SKM-1 treated with dmso at 0.1 percent for 144 hours (cell line): Measurements from ENCODE around the gene KRTAP10-6.
"Not testable (repeated sequence)": the region's sequence is repeated elsewhere in the genome, so short reads cannot be mapped to it uniquely, and the experiment has no call there.

Experiments used
- DNase-seq: peaks from one replicate; lab custom pipeline; 2025; ENCODE audit not compliant: unreplicated experiment; lab: John Stamatoyannopoulos, UW

KRTAP10-6 gene

DNA sequence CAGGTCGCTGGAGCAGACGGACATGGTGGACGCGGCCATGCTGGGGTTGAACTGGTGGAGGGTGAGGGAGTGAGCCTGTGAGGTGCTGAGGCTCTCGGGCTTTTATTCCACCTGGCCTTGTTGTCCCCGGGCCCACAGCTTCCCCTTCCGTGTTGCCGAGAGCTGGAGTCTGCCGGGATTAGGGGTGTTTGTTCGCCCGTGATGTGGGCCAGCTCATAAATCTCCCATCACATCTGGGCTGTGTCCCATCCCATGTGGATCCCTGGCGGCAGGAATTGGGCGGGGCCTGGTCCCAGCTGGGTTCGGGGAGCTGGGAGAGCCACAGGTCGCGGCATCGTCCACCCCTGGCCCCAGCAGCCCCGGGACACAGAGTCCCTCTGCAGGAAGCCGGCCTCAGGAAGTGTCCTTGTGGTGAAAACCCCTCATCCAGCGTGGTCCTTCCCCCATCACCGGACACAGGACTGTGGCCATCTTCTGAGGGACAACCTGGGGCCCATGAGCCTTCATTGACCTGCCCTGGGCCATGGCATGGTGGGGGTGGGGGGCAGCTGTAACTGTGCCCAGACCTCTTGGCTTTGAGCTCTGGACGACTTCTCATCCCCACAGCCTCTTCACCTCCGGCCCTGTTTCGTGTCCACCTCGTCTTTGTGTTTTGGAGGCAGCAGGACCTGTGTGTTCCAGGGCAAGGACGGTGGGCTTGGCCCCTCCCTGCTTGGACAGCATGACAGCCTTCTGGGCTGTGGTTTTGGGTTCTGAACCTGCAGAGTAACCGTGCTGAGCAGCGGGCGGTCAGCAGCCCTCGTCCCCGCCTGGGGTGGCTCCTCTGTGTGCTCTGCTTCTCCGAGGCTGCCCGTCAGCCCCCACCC lies at the start of gene KRTAP10-6:
KRTAP10-6 (minus strand) TSS at position 60 of the 866 bp plus-strand sequence; CDS start at position 39, 21 bp downstream.
- no peak for DNase-seq

DNA sequence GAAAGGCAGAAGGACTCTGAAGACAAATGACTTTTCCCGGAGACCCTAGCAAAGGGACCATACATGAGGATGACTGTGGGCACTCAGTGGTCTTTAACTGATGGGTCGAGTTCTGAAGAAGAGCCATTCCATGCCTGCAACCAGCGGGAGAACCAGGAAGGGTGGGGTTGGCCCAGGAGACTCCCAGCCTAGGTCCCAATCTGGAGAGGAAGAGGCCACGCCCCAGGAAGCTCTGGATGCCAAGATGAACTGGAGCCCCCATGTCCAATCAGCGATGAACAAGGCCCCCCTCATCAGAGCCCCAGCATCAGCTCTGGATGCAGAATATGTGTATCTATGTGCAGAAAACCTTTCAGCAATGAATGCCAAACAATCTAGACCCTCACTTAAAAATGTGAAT lies 48.5 kb upstream of the KRTAP10-6 start:
- no peak for DNase-seq

- DNase-seq = no peak
Measured at GRCh38 chr21:44639331-44639655, 47.0 kb upstream of the KRTAP10-6 start.

- DNase-seq = not testable (repeated sequence)
Measured at GRCh38 chr21:44638506-44639330, 46.4 kb upstream of the KRTAP10-6 start.

- DNase-seq = not testable (repeated sequence)
Measured at GRCh38 chr21:44637851-44638348, 45.6 kb upstream of the KRTAP10-6 start.

GRCh38 chr21:44637018-44637850 lies 44.9 kb upstream of the KRTAP10-6 start, which contains the start of gene KRTAP10-10:
Gene KRTAP10-10, plus strand, starts transcription at chr21:44637356. Its CDS starts 62 bp downstream, at chr21:44637418.
- DNase-seq = no peak

DNA sequence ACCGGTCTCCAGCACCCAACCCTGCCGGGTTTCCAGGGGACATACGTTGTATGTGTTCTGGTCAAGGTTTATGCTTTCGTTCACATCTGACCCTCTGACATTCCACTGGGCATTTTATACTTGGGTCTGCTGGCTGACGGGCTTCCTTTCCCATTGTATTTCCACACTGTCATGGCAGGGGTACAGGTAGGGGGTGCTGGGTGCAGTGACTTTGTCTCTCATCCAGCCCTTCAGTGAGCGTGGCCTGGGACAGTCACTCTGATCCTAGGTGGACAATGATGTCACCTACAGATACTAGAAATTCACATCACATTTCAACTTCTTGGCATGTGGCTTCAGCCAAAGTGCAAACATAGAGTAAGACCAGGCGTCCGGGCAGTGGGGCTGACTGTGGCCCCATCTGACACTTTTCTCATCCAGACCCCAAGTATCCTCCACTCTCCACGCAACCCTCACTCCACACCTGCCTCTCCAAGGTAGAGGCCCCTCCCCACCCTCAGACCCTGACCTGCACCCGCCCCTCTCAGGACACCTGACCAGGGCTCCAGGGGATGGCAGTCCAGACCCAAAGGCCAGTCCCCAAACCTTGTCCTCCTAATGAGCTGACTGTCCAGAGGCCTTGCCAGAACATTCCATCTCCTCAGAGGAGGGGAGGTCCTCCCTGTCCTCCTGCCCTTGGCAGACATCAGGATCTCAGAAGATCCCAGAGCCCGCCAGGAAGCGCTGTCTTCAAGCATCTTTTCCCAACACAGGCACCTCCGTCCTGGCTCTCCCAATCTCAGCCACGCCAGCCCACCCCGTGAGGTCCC lies 44.1 kb upstream of the KRTAP10-6 start:
- DNase-seq = no peak

DNA sequence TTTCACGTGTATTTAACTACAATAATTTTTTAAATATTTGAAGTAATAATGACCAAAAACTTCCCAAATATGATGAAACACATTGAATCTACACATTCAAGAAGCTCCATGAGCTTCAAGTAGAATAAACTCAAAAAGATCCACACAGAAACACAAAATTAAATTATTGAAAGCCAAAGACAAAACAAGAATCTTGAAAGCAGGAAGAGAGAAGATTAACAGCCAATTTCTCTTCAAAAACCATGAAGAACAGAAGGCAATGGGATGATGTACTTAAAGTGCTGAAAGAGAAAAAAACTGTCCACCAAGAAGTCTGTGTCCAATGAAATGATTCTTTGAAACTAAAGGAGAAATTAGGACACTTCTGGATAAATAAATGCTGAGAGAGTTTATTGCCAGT lies 39.8 kb upstream of the KRTAP10-6 start:
- no peak for DNase-seq

DNA sequence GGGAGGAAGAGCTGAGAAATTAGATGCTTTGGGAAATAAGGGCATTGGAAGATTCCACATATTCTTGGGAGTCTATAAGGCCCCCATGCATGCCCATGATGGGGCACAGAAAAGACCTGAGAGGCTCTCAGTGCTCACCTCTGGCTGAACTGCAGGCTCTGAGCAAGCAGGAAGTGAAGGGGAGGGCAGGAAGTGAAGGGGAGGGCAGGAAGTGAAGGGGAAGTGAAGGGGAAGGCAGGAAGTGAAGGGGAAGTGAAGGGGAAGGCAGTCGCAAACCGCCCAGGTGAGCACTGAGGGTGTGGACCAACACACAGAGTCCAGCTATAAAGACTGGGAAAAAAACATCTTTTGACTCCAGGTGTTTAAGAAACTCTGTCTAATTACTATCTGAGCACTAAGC lies 38.1 kb upstream of the KRTAP10-6 start:
- DNase-seq = no peak

DNA sequence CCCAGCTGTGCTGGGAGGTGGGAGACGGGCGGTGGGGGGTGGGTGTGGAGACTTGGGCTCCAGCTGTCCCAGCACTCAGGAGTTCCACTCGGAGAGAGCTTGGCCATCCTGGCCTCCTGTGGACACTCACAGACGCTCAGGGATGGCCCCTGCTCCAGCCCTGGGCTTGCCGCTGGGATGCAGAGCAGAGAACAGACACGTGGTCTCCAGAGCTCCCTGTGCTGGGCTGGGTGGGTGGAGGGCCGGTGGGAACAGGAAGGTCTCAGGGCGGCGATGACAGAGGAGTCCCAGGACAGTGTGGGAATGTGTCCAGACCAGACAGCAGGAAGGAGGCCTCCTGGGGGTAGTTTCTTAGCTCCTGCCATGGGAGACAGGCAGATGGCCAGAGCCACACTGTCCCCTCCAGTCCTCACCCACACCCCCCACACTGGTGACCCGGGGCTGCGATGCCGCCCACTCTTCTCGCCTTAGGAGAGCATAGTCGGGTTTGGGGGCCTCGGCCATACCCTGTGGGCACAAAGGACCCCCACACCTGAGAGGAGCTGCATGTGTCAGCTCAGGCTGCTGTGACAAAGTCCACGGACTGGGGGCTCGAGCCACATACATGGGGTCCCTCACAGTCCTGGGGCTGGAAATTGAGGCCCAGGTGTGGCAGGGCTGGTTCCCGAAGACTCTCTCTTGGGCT lies 36.5 kb upstream of the KRTAP10-6 start:
- DNase-seq = no peak

- DNase-seq = not testable (repeated sequence)
Measured at GRCh38 chr21:44627831-44628233, 35.5 kb upstream of the KRTAP10-6 start.

DNA sequence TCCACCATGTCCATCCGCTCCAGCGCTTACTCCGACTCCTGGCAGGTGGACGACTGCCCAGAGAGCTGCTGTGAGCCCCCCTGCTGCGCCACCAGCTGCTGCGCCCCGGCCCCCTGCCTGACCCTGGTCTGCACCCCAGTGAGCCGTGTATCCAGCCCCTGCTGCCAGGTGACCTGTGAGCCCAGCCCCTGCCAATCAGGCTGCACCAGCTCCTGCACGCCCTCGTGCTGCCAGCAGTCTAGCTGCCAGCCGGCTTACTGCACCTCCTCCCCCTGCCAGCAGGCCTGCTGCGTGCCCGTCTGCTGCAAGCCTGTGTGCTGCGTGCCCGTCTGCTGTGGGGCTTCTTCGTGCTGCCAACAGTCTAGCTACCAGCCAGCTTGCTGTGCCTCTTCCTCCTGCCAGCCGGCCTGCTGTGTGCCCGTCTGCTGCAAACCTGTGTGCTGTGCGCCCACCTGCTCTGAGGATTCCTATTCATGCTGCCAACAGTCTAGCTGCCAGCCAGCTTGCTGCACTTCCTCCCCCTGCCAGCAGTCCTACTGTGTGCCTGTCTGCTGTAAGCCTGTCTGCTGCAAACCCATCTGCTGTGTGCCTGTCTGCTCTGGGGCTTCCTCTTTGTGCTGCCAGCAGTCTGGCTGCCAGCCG lies 35.0 kb upstream of the KRTAP10-6 start:
- DNase-seq = not testable (repeated sequence)

- no peak for DNase-seq
Measured at GRCh38 chr21:44626673-44627143, 34.4 kb upstream of the KRTAP10-6 start, which contains the start of gene KRTAP10-9. Gene KRTAP10-9, plus strand, starts transcription at chr21:44627093. Its CDS starts 79 bp downstream, at chr21:44627172.

- no peak for DNase-seq
Measured at GRCh38 chr21:44626262-44626661, 34.0 kb upstream of the KRTAP10-6 start.

DNA sequence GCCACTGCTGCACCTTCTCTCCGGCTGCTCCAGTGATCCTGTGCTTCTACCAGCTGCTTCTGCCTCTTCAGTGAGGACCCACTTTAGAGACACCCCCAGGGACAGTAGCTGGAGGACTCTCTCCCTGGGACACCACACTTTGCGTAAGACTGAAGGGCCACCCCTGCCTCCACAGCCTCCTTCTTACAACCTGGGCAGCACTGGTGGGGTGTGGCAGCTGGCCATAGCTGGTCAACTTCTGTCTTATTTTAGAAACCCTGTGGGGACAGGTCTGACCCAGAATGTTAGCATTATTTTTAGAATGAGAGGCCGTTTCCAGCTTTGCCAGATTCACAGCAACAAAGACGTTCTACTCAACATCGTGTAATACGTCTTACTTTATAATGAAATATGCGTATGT lies 33.5 kb upstream of the KRTAP10-6 start:
- no peak for DNase-seq

DNA sequence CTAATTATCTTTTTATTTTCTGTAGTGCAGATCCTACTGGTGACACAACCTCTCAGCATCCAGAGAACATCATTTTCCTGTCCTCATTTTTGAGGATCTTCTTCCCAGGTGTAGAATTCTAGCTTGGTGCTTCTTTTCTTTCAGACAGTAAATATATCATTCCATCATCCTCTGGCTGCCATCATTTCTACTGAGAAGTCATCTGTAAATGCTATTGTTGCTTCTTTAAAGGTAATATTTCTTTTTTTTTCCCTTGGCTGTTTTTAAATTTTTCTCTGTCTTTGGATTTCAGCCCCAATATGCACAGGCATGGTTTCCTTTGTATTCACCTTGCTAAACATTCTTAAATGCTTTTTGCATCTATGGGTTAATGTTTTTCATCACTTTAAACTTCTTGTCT lies 31.3 kb upstream of the KRTAP10-6 start:
- DNase-seq = no peak

DNA sequence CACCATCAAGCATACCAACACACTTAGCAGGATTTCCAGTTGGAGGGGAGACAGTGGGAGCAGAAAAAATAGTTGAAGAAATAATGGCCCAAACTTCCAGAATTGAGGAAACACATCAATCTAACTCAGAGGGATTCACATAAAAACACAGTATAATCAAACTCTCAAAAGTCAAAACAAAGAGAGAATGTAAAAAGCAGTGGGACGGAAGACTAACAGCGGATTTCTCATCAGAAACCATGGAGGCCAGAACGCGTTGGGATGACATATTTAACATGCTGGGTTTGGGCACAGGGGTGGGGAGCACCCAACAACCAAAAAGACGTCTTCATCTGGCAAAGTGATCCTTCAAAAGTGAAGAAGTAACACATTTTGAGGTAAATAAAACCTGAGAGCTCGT lies 27.6 kb upstream of the KRTAP10-6 start:
- no peak for DNase-seq

DNA sequence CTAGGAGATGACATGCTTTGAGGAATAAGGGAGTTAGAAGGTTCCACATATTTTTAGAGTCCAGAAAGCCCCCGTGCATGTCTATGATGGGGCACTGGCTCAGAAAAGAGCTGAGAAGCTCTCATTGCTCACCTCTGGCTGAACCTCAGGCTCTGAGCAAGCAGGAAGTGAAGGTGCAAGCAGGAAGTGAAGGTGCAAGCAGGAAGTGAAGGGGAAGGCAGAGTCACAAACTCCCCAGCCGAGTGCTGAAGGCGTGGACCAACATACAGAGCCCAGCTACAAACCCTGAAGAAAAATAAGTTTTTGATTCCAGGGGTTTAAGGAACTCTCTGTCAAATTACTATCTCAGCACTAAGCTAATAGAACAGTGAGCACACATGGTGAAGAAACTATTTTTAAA lies 26.6 kb upstream of the KRTAP10-6 start:
- DNase-seq = no peak

DNA sequence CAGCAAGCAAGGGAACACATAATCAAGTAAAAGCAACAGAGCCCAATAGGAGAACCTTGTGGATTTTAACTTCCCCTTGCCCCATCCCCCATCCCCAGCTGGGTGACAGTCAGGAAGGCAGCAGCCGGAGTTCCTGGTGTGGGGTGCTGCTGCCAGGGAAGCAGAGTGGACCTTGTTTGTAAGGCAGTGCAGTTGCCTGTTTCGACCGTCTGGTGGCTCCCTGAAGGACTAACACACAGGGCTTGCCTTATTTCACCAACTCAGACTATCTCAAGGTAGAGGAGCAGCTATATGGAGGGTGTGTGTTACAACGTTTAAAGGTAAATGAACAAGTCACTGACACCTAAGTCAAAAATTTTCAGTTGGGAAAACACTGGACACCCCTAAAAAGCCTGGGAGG lies 26.2 kb upstream of the KRTAP10-6 start:
- peak; percentile 50 for DNase-seq
